Measurements from ENCODE around the gene EFL1.
A peak's percentile ranks its signal among the peaks of the same experiment; 100 is the strongest.
"Not testable (repeated sequence)": the region's sequence is repeated elsewhere in the genome, so short reads cannot be mapped to it uniquely, and the experiment has no call there.

Gene EFL1

DNA sequence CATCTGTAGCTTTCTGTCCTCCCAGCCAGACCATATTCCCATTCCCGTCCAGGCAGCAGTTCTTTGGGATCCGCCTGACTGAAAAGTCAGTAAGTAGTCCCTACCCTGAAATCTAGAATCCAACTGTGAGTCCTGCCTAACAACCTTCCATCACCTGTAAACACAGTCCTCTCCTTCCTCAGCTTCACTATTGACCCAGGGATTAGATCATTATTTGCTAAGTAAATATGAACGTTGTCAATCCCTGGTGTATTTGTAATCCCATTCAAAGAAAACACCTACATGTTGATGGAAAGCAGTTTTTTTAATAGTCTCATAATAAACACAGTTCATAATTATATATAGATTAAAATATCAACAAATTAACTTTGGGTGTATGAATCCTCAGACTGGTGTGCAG is 816 bp upstream of the EFL1 start:
- TF ChIP-seq, protein P1, sequence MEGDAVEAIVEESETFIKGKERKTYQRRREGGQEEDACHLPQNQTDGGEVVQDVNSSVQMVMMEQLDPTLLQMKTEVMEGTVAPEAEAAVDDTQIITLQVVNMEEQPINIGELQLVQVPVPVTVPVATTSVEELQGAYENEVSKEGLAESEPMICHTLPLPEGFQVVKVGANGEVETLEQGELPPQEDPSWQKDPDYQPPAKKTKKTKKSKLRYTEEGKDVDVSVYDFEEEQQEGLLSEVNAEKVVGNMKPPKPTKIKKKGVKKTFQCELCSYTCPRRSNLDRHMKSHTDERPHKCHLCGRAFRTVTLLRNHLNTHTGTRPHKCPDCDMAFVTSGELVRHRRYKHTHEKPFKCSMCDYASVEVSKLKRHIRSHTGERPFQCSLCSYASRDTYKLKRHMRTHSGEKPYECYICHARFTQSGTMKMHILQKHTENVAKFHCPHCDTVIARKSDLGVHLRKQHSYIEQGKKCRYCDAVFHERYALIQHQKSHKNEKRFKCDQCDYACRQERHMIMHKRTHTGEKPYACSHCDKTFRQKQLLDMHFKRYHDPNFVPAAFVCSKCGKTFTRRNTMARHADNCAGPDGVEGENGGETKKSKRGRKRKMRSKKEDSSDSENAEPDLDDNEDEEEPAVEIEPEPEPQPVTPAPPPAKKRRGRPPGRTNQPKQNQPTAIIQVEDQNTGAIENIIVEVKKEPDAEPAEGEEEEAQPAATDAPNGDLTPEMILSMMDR (IDR thresholded peaks at IDR 0.05; ENCODE audit: low read depth, low read length, missing control alignments) = no peak
- peak overlapping the region; percentile 81 for H3K4me3 ChIP-seq (replicated peaks; ENCODE audit: low read depth, low read length)
- no peak for DNase-seq (ENCODE audit: extremely low read depth, low read depth)

DNA sequence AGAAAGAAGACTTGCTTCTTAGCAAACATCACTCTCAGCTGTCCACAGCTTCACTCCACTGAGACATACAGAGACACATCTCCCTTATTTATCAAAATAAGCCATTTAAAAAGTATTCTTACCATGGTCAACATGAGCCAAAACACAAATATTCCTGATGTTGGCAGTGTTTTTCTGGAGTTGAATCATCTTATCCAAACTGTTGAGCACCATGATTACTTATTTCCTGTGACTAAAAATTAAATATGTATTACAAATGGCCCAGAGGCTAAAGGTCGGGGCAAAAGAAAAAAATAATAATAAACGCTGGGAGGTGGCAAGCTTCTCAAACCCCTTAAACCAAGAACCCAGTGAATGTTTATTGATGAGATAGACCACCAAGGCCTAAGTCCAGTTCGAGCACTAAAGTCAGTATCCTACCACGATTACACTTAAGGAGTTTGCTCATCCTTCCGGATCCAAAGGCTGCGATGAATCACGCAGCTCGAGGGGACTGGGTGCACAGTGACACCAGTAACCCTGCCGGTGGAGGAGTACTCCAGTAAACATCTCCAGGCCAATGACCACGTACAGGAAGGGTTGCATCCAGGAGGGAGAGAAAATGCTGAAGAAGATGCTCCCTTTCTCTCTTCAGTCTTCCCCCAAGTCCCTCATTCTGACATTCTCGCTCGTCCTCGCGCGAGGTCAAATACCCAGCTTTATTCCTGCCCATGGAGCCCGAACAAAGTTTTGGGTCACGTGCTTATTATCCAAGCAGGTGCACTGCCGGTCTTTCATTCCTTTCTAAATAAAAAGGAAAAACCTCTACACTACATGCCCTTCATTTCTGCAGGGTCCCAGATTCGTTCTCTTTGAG is 740 bp downstream of the EFL1 start:
- not testable (repeated sequence) for DNase-seq (ENCODE audit: extremely low read depth, low read depth)
- peak overlapping the region; percentile 81 for H3K4me3 ChIP-seq (replicated peaks; ENCODE audit: low read depth, low read length)

DNA sequence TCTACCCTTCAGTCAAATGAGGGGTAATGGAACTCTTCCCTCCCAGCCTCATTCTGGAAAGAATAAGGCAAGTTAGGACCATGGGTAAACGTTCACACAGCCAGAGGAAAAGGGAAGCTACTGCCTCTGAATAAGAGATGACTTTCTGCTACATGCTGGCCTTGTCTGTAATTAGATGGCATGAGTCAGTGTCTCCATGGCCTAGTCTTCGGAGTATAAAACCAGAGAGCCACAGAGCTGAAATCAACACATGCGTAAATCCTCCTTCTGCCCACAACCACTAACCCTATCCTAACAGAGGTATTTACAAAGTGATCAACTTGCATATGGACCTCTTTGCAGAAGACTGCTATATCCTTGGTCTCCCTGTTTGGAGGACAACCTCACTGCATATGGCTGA is 14.3 kb downstream of the EFL1 start:
- not testable (repeated sequence) for H3K4me3 ChIP-seq (replicated peaks; ENCODE audit: low read depth, low read length); DNase-seq (ENCODE audit: extremely low read depth, low read depth)

DNA sequence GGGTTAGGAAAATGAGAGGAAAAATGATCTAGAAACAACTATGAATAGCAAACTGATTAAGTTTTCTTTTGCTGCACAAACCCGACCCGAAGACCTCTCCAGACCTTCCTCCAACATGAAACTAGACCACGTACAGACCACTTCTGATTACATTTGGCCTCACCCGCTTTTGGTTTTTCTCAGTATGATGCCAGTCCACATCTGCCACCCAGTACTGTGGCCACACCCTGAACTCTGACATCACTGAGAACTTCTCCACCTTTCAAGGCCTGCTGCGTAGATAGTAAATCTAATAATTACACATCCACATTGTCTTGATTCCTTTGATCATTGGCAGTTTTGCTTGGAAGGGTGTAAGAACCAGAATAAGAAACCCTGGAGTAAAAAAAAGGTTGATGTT is 16.6 kb downstream of the EFL1 start:
- not testable (repeated sequence) for DNase-seq (ENCODE audit: extremely low read depth, low read depth); H3K4me3 ChIP-seq (replicated peaks; ENCODE audit: low read depth, low read length)

DNA sequence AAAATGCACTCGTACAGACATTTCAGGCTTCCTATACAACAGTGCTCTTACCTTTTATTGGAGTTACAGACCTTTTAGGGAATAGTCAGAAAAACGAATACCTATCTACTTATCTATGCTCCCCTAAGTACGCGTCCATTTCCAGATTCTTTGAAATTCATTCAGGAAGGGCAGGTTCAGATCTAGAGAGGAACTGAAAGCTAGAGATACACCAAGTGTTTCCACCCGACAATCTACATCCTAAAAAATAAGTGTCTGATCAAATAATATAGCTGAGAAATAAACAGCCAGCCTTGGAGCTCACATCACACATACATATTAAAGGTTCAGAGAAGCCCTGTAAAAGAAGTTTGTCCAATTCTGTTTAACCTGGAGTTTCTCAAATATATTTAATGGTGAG is 18.9 kb downstream of the EFL1 start:
- H3K4me3 ChIP-seq (replicated peaks; ENCODE audit: low read depth, low read length); DNase-seq (ENCODE audit: extremely low read depth, low read depth): not testable (repeated sequence)

DNA sequence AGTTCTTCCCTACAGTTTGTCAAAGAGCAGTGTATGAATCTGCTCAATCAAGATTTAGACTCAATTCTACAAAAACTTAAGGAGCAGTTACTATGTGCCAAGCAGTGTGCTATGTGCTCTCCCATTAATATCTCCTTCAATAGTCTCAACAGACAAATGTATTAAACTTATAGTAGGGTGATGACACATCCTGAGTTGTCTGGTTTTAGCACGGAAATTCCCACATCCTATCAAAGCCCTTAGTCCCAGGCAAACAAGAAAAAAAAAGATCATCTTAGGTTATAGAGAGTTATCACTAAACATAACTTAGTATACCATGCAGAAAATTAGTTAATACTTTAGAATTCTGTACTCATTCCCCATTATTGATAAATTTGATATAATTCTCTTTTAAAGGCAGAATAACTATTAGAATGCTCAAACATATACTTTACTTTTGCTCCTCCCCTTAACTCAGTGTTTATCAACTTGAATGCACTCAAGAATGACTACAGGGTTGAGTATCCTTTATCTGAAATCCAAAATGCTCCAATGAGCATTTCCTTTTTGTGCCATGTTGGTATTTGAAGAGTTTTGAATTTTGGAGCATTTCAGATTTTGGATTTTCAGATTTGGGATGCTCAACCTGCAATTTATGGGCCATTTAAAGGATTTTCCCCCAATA is 20.6 kb downstream of the EFL1 start:
- not testable (repeated sequence) for H3K4me3 ChIP-seq (replicated peaks; ENCODE audit: low read depth, low read length); DNase-seq (ENCODE audit: extremely low read depth, low read depth)

DNA sequence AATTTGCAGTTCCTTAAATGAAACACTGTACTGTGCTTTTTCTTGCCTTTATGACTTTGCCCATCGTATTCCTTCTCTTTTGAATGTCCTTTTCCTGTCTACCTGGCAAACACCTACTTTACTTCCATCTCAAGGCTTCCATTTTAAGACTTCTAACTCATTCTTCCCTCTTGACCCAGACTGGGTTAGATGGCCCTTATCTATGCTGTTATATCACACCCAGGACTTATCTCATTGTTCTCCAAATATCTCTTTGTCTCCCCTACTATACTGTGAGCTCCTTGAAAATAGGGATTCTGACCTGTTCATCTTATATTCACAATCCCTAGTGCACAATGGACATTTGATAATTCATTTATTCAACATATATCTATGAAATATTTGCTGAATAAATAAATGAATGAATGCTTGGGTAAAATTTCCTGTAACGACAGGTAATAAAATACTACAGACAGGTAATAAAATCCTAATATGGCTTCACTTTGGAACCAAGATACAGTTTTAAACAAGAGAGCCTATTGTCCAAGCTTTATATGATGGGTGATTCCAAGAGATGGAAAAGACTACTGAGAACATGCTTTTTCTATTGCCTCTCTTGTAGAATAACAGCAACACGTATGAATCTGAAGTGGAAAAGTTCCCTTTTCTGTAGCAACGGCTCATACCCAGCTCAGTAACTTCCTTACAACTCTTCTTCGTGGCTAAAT is 22.7 kb downstream of the EFL1 start:
- TF ChIP-seq, protein P1 (IDR thresholded peaks at IDR 0.05; ENCODE audit: low read depth, low read length, missing control alignments) = no peak
- H3K4me3 ChIP-seq (replicated peaks; ENCODE audit: low read depth, low read length) = no peak overlapping the region
- no peak for DNase-seq (ENCODE audit: extremely low read depth, low read depth)

DNA sequence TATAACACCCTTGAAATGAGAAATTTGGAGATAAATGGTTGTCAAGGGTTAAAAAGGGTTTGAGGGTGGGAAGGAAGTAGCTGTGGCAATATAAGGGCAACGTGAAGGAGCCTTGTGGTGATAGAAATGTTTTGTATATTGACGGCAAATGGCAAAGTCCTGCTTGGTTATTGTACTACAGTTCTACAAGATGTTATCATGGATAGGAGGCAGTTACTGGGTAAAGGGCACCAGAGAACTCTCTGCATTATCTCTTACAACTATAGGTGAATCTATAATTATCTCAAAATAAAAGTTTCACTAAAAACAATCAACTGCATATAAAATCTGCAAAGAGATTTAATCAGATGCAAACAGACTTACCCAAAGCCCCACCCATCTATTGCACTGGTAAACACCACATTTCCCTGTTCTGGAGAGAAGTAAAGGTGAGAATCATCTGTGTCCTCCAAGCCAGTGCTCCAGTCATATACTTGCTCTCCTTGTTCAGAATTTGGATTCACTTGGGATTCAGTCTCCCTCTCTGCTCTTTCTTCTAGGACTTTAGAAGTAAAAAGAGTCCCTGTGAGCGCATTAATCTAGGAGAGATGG is 24.5 kb downstream of the EFL1 start:
- not testable (repeated sequence) for DNase-seq (ENCODE audit: extremely low read depth, low read depth); H3K4me3 ChIP-seq (replicated peaks; ENCODE audit: low read depth, low read length)

DNA sequence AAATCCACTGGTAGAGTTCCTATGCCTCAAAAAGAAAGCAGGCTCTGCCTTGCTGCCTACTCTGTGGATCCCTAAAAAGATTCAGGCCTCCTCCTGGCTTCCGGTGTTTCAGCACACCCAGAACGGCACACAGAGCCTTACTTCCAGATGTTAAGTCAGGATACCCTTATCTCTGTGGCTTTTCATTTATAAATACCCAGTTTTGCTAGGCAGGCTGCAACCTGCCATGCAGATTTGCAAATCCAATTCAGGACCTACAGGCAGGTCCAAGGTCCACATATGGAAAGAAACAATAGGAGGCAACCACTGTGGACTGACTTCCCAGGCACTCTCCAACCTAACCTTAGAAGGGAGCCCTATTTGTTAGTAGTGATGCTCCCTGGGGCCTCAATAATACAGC is 30.7 kb downstream of the EFL1 start:
- no peak overlapping the region for H3K4me3 ChIP-seq (replicated peaks; ENCODE audit: low read depth, low read length)
- TF ChIP-seq, protein P1 (IDR thresholded peaks at IDR 0.05; ENCODE audit: low read depth, low read length, missing control alignments) = no peak
- DNase-seq (ENCODE audit: extremely low read depth, low read depth) = no peak
